IMR-90 (cell line): Measurements from ENCODE around the gene GALNT7. TPM values are rescaled to one million over a fixed set of nuclear protein-coding genes. Genes with fewer than 3 reads are reported as not detected.

Experiments
- ATAC-seq: fragments of 200-7000 bp; cut with Tn5 transposase; 2 replicates; pipeline ENCODE4 v1.9.1; 2020; ENCODE audit warnings: low read depth, mild to moderate bottlenecking, moderate library complexity
- BruUV-seq: library from RNA; stranded (reverse); fragments of 400-500 nt; replicated peaks from 2 replicates; lab custom pipeline; 2021; lab: Mats Ljungman, UMichigan
- CTCF ChIA-PET: fragments of 300-600 bp; formaldehyde crosslinking; extraction: SDS; loops from one replicate; lab custom pipeline; 2021; ENCODE audit warnings: antibody characterized with exemption; lab: Yijun Ruan, JAX
- POLR2A ChIA-PET: fragments of 300-600 bp; sonication (Branson Sonifier 250); formaldehyde crosslinking; loops from one replicate; lab custom pipeline; 2022; ENCODE audit warnings: antibody characterized with exemption; ENCODE audit not compliant: unreplicated experiment; lab: Charles Lee
- DNase-seq: peaks from one replicate; pipeline ENCODE4 v3.0.0; 2013
- H2AFZ ChIP-seq: replicated peaks from 2 replicates; pipeline ENCODE3; 2013; ENCODE audit warnings: low read length, mild to moderate bottlenecking; ENCODE audit not compliant: poor library complexity
- H2AK5ac ChIP-seq: 2 replicates; pipeline ENCODE4 v1.6.1; 2013; ENCODE audit warnings: low read depth, low read length, inconsistent platforms
- H2AK9ac ChIP-seq: replicated peaks from 2 replicates; pipeline ENCODE3; 2013; ENCODE audit warnings: mild to moderate bottlenecking, low read depth, low read length, moderate library complexity; ENCODE audit not compliant: poor library complexity
- H2BK120ac ChIP-seq: 2 replicates; pipeline ENCODE4 v1.6.1; 2013; ENCODE audit warnings: low read depth, low read length, inconsistent platforms
- H2BK15ac ChIP-seq: 3 replicates; pipeline ENCODE4 v1.6.1; 2013; ENCODE audit warnings: low read depth, low read length, inconsistent platforms
- H2BK20ac ChIP-seq: 2 replicates; pipeline ENCODE4 v1.6.1; 2013; ENCODE audit warnings: low read depth, mild to moderate bottlenecking, inconsistent platforms, low read length, moderate library complexity
- H2BK5ac ChIP-seq: 2 replicates; pipeline ENCODE4 v1.6.1; 2013; ENCODE audit warnings: mild to moderate bottlenecking, low read depth, low read length, inconsistent platforms; ENCODE audit not compliant: poor library complexity, severe bottlenecking
- H3K14ac ChIP-seq: replicated peaks from 2 replicates; pipeline ENCODE4 v1.6.1; 2013; ENCODE audit warnings: low read depth, low read length, inconsistent platforms
- H3K18ac ChIP-seq: 2 replicates; pipeline ENCODE4 v1.6.1; 2013; ENCODE audit warnings: low read depth, low read length, control low read depth
- H3K23ac ChIP-seq: 2 replicates; pipeline ENCODE4 v1.6.1; 2013; ENCODE audit warnings: low read depth, low read length, inconsistent platforms
- H3K27ac ChIP-seq: 2 replicates; pipeline ENCODE4 v1.5.1; 2013; ENCODE audit warnings: mild to moderate bottlenecking, control low read depth, low read length; ENCODE audit not compliant: insufficient read depth
- H3K27me3 ChIP-seq: 2 replicates; pipeline ENCODE4 v1.6.1; 2013; ENCODE audit warnings: low read length; ENCODE audit not compliant: control insufficient read depth, insufficient read depth
- H3K36me3 ChIP-seq: 2 replicates; pipeline ENCODE4 v1.6.1; 2013; ENCODE audit warnings: low read length, mixed read lengths; ENCODE audit not compliant: control insufficient read depth, insufficient read depth
- H3K4ac ChIP-seq: 2 replicates; pipeline ENCODE4 v1.6.1; 2013; ENCODE audit warnings: low read depth, low read length, inconsistent platforms
- H3K4me1 ChIP-seq: 2 replicates; pipeline ENCODE4 v1.6.1; 2013; ENCODE audit warnings: low read length, mixed read lengths; ENCODE audit not compliant: control insufficient read depth, insufficient read depth
- H3K4me2 ChIP-seq: 2 replicates; pipeline ENCODE4 v1.6.1; 2013; ENCODE audit warnings: low read depth, mild to moderate bottlenecking, control low read depth, low read length, moderate library complexity
- H3K4me3 ChIP-seq: 2 replicates; pipeline ENCODE4 v1.5.1; 2013; ENCODE audit warnings: low read depth, mild to moderate bottlenecking, control low read depth, low read length, moderate library complexity; ENCODE audit not compliant: insufficient read depth
- H3K56ac ChIP-seq: 2 replicates; pipeline ENCODE4 v1.6.1; 2013; ENCODE audit warnings: low read length, inconsistent platforms; ENCODE audit not compliant: insufficient read depth; ENCODE audit errors: extremely low read depth
- H3K79me1 ChIP-seq, 2 experiments: 2 replicates each; pipeline ENCODE4 v1.6.1; 2013; ENCODE audit warnings: low read length in 2 of 2, inconsistent platforms in 1 of 2, low read depth in 1 of 2
- H3K9ac ChIP-seq: 2 replicates; pipeline ENCODE4 v1.6.1; 2013; ENCODE audit warnings: low read depth, low read length, control low read depth
- H3K9me1 ChIP-seq: 2 replicates; pipeline ENCODE4 v1.6.1; 2013; ENCODE audit warnings: low read length, inconsistent platforms; ENCODE audit not compliant: insufficient read depth
- H3K9me3 ChIP-seq: 2 replicates; pipeline ENCODE4 v1.6.1; 2013; ENCODE audit warnings: low read length; ENCODE audit not compliant: control insufficient read depth, insufficient read depth
- H4K20me1 ChIP-seq: 2 replicates; pipeline ENCODE4 v1.6.1; 2013; ENCODE audit warnings: low read length, inconsistent platforms; ENCODE audit not compliant: insufficient read depth
- H4K5ac ChIP-seq: 2 replicates; pipeline ENCODE4 v1.6.1; 2013; ENCODE audit warnings: mild to moderate bottlenecking, low read depth, low read length, control low read depth
- H4K8ac ChIP-seq, 2 experiments: 2 replicates each; pipeline ENCODE4 v1.6.1; 2013; ENCODE audit warnings: low read depth in 2 of 2, low read length in 2 of 2, control low read depth in 1 of 2, inconsistent platforms in 1 of 2
- H4K91ac ChIP-seq: 2 replicates; pipeline ENCODE4 v1.6.1; 2013; ENCODE audit warnings: low read depth, low read length, inconsistent platforms; ENCODE audit not compliant: insufficient read depth
- CEBPB ChIP-seq: IDR thresholded peaks from 2 replicates; pipeline ENCODE4 v1.6.1; 2012; ENCODE audit warnings: low read depth, low read length, improper control_type of control experiment
- CHD1 ChIP-seq: IDR thresholded peaks from 2 replicates; pipeline ENCODE4 v1.6.1; 2012; ENCODE audit warnings: low read depth, low read length, improper control_type of control experiment
- MXI1 ChIP-seq: IDR thresholded peaks from 2 replicates; pipeline ENCODE4 v1.6.1; 2012; ENCODE audit warnings: low read depth, mild to moderate bottlenecking, low read length, moderate library complexity, borderline replicate concordance
- SMC3 ChIP-seq: fragments of 150-350 bp; IDR thresholded peaks from 2 replicates; pipeline ENCODE4 v1.6.1; 2016; ENCODE audit warnings: low read depth, mild to moderate bottlenecking, antibody characterized with exemption, low read length, moderate library complexity
- WGBS, 2 experiments: methylation state at CpG; one replicate each; pipeline versions ENCODE4 v1.1.5 to v1.1.7; 2013; ENCODE audit warnings: missing lambda C conversion rate in 2 of 2; ENCODE audit not compliant: insufficient read length in 1 of 2; ENCODE audit errors: extremely low coverage in 2 of 2; 5-methylcytosine and 5-hydroxymethylcytosine counted together
- dilution Hi-C: fragments of 300-500 bp; cut with HindIII; formaldehyde crosslinking; loops from one replicate; pipeline ENCODE4 v1.14.3; 2018; ENCODE audit warnings: low sequenced_read_pairs; ENCODE audit not compliant: unreplicated experiment
- in situ Hi-C: fragments of 300-500 bp; cut with MboI; formaldehyde crosslinking; loops from 3 replicates; pipeline ENCODE4 v1.14.3; 2019; ENCODE audit warnings: low sequenced_read_pairs, inconsistent platforms, mixed read lengths
- intact Hi-C: fragments of 100-400 bp; cut with micrococcal nuclease; formaldehyde crosslinking; loops from 2 replicates; pipeline ENCODE4 v1.10.0; 2022
- polyA plus RNA-seq, 3 experiments: library from polyadenylated mRNA; depleted of rRNA; stranded (reverse); fragments of >200 nt; gene quantifications; 2 replicates each; pipeline ENCODE4 v1.2.3, GENCODE V29; 2012; ENCODE audit warnings: low replicate concordance in 1 of 3
- total RNA-seq: library from RNA; depleted of rRNA; stranded (reverse); fragments of >200 nt; gene quantifications from 2 replicates; pipeline ENCODE4 v1.2.3, GENCODE V29; 2012
- TF ChIP-seq, protein P1 (sequence below): conservative IDR thresholded peaks from 2 replicates; pipeline ENCODE4 v1.5.1; 2012; ENCODE audit warnings: mild to moderate bottlenecking, low read depth, low read length, improper control_type of control experiment

GALNT7 gene
- total and polyA plus RNA-seq, 2 of the 4 experiments (the other 2 are of a cell fraction): 19.1 to 31.2 TPM

DNA sequence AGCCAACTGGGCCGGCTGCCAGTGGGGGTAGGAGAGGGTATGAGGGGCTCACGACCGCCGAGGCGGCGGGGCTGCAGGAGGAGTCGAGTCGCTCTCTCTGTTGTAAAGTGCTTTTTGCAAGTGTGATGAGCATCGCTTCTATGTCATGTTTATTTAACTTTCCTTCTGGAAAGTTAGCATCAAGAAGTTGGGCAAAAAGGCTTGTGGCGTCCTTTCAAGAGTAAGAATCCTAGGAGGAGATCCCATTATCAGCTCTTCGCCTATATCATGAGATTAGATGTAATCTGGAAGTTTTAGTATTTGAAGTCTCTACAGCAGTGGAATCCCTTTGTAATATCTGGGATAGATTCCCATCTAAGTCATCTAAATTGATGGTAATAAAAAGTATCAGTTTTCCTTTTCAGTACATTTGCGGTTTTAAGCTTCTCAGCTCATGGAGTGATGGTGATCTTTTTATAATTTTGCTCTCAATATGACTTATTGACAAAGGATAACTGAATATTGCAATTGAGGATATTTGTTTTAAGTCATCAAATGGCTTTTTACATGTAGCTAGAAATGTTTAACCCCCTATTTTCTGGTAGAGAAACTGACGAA, 1.7 kb downstream of the GALNT7 start (continued):
- no peak for TF ChIP-seq CHD1

DNA sequence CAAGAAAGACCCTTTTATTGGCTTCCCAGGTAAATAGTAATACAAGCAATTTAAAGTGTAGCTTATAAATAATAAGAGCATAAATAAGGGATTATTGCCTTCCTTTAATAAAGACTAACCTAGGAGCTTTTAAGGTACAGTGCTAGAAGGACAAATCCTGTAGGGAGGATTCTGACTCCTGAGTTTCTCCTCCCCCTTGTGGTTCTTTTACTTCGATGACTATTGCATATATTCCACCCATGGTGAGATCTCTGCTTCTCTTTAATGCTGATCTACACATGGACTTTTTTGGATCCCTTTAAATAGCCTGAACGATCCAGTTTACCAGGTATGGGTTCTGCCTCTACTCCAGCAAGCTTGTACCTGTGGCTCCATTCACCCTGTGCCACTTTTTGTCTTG, 2.5 kb downstream of the GALNT7 start:
- H2BK20ac ChIP-seq: no peak overlapping the region
- H4K91ac ChIP-seq: no peak overlapping the region
- H2AFZ ChIP-seq: no peak overlapping the region
- TF ChIP-seq CEBPB: no peak
- no peak for TF ChIP-seq MXI1
- TF ChIP-seq SMC3: peak; percentile 31; the same call in 1 of the 2 replicates
- TF ChIP-seq, protein P1, sequence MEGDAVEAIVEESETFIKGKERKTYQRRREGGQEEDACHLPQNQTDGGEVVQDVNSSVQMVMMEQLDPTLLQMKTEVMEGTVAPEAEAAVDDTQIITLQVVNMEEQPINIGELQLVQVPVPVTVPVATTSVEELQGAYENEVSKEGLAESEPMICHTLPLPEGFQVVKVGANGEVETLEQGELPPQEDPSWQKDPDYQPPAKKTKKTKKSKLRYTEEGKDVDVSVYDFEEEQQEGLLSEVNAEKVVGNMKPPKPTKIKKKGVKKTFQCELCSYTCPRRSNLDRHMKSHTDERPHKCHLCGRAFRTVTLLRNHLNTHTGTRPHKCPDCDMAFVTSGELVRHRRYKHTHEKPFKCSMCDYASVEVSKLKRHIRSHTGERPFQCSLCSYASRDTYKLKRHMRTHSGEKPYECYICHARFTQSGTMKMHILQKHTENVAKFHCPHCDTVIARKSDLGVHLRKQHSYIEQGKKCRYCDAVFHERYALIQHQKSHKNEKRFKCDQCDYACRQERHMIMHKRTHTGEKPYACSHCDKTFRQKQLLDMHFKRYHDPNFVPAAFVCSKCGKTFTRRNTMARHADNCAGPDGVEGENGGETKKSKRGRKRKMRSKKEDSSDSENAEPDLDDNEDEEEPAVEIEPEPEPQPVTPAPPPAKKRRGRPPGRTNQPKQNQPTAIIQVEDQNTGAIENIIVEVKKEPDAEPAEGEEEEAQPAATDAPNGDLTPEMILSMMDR: peak; percentile 33
- no peak overlapping the region for H2BK5ac ChIP-seq
- no peak overlapping the region for H3K4me2 ChIP-seq
- H3K9ac ChIP-seq: no peak overlapping the region
- WGBS, 2 experiments: no CpG with 5 or more reads among the region's 2 CpGs
- no peak overlapping the region for H3K27ac ChIP-seq
- BruUV-seq: no TSS peak
- dilution Hi-C loops (no loop called here), in situ Hi-C loops (no loop called here), intact Hi-C loops (loop anchor here (2.0 kb wide), 1 partner anchor 146 kb away; no protein-coding TSS in a partner anchor)
- H3K9me3 ChIP-seq: no peaks in the 10 kb centered on the region
- ChIA-PET CTCF (interaction anchor here (0.5 to 1.9 kb wide), 3 partner anchors 78 to 157 kb away, joined by 3 to 5 read pairs (median 5); no protein-coding TSS in a partner anchor), POLR2A (no interaction called here)
- H2BK120ac ChIP-seq: no peak overlapping the region
- no peaks in the 10 kb centered on the region for H3K9me1 ChIP-seq
- H3K79me1 ChIP-seq: peaks cover 23 to 44% of the 10 kb centered on the region in 2 experiments; a peak in 3 of 4 replicates
- no peak overlapping the region for H3K56ac ChIP-seq
- no peak overlapping the region for H2AK9ac ChIP-seq
- 0 out of 2 replicates have a peak overlapping the region, but pooled peaks have one; percentile 31 for H3K14ac ChIP-seq
- no peak overlapping the region for H4K8ac ChIP-seq
- no peak overlapping the region for H4K5ac ChIP-seq
- H3K27me3 ChIP-seq: no peaks in the 10 kb centered on the region
- H3K23ac ChIP-seq: no peak overlapping the region
- H2AK5ac ChIP-seq: no peak overlapping the region
- H3K4me1 ChIP-seq: peaks cover 2% of the 10 kb centered on the region; the same call in 1 of the 2 replicates
- no peak overlapping the region for H3K18ac ChIP-seq
- no peaks in the 10 kb centered on the region; the same call in 1 of the 2 replicates for H4K20me1 ChIP-seq
- ATAC-seq (no peak), DNase-seq (peak; percentile 52)
- H3K4ac ChIP-seq: no peak overlapping the region
- H3K36me3 ChIP-seq: no peaks in the 10 kb centered on the region
- H3K4me3 ChIP-seq: no peak overlapping the region
- H2BK15ac ChIP-seq: no peak overlapping the region
